Suppressor macrophage treated with lipopolysaccharide for 4 hours (primary cell): ENCODE measurements around the gene VTI1B.
A peak's percentile ranks its signal among the peaks of the same experiment; 100 is the strongest.
"Not testable (repeated sequence)": the region's sequence is repeated elsewhere in the genome, so short reads cannot be mapped to it uniquely, and the experiment has no call there.

Experiments used
- DNase-seq: peaks from one replicate; pipeline ENCODE4 v3.0.0-alpha.2; 2020

The VTI1B gene

GRCh38 chr14:67626131-67626530 lies 48.3 kb downstream of the VTI1B start:
- not testable (repeated sequence) for DNase-seq

GRCh38 chr14:67623114-67623513 lies 51.3 kb downstream of the VTI1B start:
- peak; percentile 16 for DNase-seq

DNA sequence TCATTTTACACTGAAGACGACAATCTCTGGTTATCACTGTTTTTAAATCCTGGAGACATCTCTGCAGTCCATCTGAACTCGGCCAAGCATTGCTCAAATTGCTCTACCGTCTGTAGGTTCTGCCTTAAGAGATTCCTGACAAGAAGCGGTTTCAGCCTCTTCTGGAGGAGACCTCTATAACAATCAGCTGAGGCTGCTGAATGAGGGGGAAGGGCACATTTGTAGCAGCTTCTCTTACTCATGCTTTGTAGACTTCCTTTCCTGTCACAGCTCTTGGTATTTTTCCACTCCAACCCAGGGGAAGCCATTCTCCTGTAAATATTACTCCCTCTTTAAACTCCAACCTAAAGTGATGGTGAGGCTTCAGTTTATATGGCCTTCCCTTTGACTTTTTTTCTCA lies 51.8 kb downstream of the VTI1B start:
- peak; percentile 54 for DNase-seq

GRCh38 chr14:67620217-67620785 lies 54.1 kb downstream of the VTI1B start:
- no peak for DNase-seq

DNA sequence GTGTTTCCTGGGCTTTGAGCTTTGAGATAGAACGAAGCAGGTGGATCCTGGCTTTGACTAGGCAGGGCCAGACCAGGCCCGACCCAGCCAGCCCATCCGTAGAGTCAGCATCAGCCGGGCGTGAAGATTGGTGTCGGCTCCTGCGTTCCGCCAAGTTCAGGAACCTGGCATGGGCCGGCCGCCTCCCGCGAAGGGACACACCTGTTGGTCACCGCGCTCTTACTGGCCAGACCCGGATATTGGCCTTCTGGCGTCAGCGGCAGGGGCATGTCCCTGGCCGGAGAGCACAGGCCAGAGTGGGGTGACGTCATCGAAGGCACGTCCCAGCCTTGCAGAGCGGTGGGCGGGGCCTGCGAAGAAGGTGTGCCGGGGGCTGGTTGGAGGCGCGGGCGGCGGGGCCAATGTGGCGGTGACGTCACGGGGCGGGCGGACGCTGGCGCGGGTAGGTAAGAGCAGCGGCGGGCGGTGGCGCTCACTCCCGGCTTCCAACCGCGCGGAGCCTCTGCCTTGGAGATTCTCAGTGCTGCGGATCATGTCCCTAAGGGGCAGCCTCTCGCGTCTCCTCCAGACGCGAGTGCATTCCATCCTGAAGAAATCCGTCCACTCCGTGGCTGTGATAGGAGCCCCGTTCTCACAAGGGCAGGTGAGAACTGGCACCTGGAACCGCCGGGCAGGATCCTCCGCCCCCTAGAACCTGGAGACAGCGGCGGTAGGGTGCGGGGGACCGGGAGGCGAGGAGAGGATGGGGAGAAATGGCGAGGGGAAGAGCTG lies 54.8 kb downstream of the VTI1B start, which contains the start of gene ARG2:
ARG2 (plus strand) TSS at position 475 of the 771 bp plus-strand sequence; CDS start at position 533, 58 bp downstream.
- peak; percentile 95 for DNase-seq

DNA sequence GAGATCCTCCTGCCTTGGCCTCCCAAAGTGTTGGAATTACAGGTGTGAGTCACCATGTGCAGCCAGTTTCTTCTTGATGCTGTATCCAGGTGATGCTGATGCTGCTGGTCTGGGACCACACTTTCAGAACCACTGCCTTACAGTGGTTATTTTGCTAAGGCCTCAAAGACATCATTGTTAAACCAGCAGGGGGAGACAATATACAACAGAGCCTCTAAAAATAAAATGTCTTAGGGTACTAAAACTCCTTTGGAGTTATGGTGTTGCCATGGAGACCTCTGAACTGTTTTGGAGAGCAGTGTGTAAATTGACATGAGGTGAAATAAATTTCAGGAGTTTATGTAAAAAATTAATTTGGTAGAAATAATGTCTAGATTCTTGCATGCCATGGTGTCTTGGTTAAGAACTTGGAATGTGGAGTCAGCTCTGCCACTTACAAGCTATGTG lies 55.8 kb downstream of the VTI1B start:
- peak; percentile 75 for DNase-seq

DNA sequence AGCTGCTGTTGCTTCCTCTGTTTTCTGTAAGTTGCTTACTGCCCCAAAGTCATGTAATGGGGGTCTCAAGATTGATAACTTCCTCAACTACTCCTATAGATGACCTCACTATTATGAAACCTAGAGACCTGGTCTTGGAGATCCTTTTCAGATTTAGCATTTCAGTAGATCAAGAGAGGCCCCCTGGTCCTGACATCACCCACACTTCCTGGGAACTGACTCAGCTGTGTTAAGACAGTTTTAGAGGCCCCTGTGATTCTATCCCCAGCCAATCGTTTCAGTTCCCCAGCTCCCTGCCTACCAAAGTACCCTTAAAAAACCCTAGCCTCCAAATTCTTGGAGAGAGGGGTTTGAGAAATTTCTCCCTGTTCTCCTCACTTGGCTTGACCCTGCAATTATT lies 63.9 kb downstream of the VTI1B start:
- DNase-seq = no peak

GRCh38 chr14:67609642-67610310 lies 64.7 kb downstream of the VTI1B start:
- DNase-seq = no peak

DNA sequence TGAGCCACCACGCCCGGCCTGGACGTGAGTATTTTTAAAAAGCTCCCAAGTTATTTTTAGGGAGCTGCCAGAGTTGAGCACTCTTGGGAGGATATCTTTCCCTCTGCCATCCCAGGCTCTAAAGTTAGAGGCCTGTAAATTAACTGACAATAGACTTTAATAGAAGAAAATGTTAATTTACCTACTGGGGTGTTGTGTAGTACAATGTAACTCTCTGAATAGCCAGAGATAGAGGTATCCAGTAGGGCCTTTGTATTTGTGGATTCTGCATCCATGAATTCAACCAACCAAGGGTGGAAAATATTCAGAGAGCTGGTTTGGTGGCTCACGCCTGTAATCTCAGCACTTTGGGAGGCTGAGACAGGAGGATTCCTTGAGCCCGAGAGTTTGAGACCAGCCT lies 66.8 kb downstream of the VTI1B start:
- no peak for DNase-seq

DNA sequence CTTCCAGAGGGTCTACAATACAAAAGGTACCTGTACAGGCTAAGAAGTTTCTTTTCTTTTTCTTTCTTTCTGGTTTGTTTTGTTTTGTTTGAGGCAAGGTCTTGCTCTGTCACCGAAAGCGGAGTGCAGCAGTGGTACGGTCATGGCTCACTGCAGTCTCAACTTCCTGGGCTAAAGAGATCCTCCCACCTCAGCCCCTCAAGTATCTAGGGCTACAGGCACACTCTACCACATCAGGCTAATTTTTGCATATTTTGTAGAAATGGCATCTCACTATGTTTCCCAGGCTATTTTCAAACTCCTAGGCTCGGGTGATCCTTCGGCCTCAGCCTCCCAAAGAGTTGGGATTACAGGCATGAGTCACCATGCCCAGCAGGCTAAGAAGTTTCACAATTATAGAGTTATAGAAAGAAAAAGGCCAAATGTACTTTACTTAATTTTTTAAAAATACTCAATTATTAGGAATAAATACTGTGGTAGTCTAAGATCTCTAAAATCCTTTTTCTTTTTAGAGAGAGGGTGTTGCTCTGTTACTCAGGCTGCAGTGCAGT lies 71.4 kb downstream of the VTI1B start:
- no peak for DNase-seq

DNA sequence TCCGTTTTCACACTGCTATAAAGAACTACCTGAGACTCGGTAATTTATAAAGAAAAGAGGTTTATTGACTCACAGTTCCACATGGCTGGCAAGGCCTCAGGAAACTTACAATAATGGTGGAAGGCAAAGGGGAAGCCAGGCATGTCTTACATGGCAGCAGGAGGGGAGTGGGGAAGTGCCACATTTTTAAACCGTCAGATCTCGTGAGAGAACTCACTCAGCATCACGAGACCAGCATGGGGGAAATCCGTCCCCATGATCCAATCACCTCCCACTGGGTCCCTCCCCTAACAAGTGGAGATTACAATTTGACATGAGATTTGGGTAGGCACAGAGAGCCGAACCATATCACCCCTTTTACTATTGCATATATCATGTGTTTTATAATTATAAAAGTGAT lies 72.4 kb downstream of the VTI1B start:
- DNase-seq = peak; percentile 19

- DNase-seq = not testable (repeated sequence)
These were observed 73.9 kb downstream of the VTI1B start for GRCh38 chr14:67600562-67600974.

DNA sequence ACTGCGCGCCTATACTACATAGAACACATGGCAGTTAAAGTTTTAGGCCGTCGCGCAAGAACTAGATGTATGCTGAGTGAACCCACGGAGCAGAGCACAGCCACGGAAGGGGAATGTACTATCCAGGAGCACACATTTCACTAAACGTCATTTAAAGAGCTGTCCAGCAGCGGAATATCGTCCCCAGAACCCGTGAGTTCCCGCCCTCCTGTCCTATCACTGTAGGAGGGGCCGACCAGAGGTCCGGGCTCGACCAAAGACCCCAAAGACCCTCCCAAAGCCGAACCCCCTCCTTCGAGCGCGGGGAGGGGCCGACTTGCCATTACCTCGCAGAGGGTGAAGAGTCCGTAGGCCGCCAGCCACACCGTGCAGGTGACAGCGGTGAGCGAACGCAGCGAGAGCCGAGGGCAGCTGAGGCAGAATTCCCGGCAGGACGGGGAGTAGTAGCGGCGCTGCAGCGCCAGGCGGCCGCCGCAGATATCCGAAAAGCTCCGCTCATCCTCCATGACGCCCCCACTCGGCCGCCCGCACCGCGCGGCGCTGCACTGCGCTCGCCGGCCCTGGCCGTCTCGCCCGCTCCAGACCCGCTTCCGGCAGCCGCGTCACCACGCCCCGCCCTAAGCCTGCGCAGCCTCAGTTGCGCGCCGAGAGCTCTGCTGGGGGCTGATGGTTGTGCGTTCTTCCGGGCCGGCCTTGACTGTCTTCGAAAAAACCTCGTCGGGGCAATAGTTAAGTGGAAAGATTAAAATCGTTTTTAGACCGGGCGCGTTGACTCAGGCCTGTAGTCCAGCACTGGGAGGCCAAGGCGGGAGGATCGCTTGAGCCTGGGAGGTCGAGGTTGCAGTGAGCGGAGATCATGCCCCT lies 74.5 kb downstream of the VTI1B start, which contains the start of gene PIGH:
PIGH (minus strand) TSS at position 571 of the 864 bp plus-strand sequence; CDS start at position 506, 65 bp downstream.
- DNase-seq = peak; percentile 95
